Endothelial cell of umbilical vein (primary cell): ENCODE data around the gene KSR1.

ENCODE experiments used
- CTCF ChIP-seq, 2 donors: IDR thresholded peaks; 1 replicate in 1 of 2; 2 replicates in 1 of 2; pipeline ENCODE4 v1.5.1; 2011; ENCODE audit warnings: low read length in 2 of 2, mild to moderate bottlenecking in 2 of 2, moderate library complexity in 2 of 2, control low read depth in 1 of 2, inconsistent platforms in 1 of 2, low read depth in 1 of 2; ENCODE audit not compliant: insufficient read depth in 1 of 2; ENCODE audit errors: extremely low read depth in 1 of 2
- EZH2 ChIP-seq: IDR thresholded peaks from 2 replicates; pipeline ENCODE4 v1.6.1; 2012; ENCODE audit warnings: borderline replicate concordance, low read depth, mild to moderate bottlenecking, moderate library complexity, low read length, inconsistent platforms; ENCODE audit not compliant: severe bottlenecking
- FOS ChIP-seq: IDR thresholded peaks from 2 replicates; pipeline ENCODE4 v1.6.1; 2011; ENCODE audit warnings: mild to moderate bottlenecking, low read length, moderate library complexity, borderline replicate concordance; ENCODE audit not compliant: insufficient read depth
- GATA2 ChIP-seq: IDR thresholded peaks from 2 replicates; pipeline ENCODE4 v1.7.0; 2011; ENCODE audit warnings: low read depth, mild to moderate bottlenecking, moderate library complexity, mixed read lengths, low read length; ENCODE audit not compliant: insufficient read length, insufficient read depth
- JUN ChIP-seq: IDR thresholded peaks from 2 replicates; pipeline ENCODE4 v1.6.1; 2011; ENCODE audit warnings: borderline replicate concordance, low read depth; ENCODE audit not compliant: insufficient read length, insufficient read depth
- MYC ChIP-seq: IDR thresholded peaks from one replicate; pipeline ENCODE4 v1.6.1; 2011; ENCODE audit warnings: mild to moderate bottlenecking, low read depth, low read length
- POLR2A ChIP-seq: IDR thresholded peaks from 2 replicates; pipeline ENCODE4 v1.6.1; 2012; ENCODE audit warnings: low read depth, mild to moderate bottlenecking, control low read depth, low read length
- POLR2AphosphoS5 ChIP-seq: IDR thresholded peaks from 2 replicates; pipeline ENCODE4 v1.6.1; 2012; ENCODE audit warnings: low read depth, mild to moderate bottlenecking, control low read depth, low read length, moderate library complexity; ENCODE audit not compliant: insufficient read depth

- TF ChIP-seq CTCF (IDR thresholded peaks at IDR 0.05; ENCODE audit: extremely low read depth in 1 of 2, insufficient read depth in 1 of 2, low read depth in 1 of 2, low read length in 2 of 2): no peak
- TF ChIP-seq FOS: no peak
- TF ChIP-seq POLR2A: no peak
- TF ChIP-seq GATA2: no peak
- no peak for TF ChIP-seq POLR2AphosphoS5
- no peak for TF ChIP-seq JUN
- no peak for TF ChIP-seq EZH2
- no peak for TF ChIP-seq MYC
Measured at GRCh38 chr17:27407916-27408864, 48.1 kb upstream of the KSR1 start.
